Body of pancreas (tissue), 4 donors: ENCODE data around the gene RELL2.

Source experiments
- POLR2A ChIP-seq, 3 donors: fragments of 450-650 bp; IDR thresholded peaks; one replicate each; pipeline ENCODE4 v1.6.1; 2016; ENCODE audit warnings: antibody characterized with exemption in 3 of 3, mild to moderate bottlenecking in 2 of 3
- TF ChIP-seq, protein P1 (sequence below), 7 experiments: fragments of 450-650 bp in 4 of 7; fragments of 200-600 bp in 3 of 7; sonication (generic) in 3 of 7; IDR thresholded peaks; one replicate each; pipeline ENCODE4 v1.5.1; 2016 to 2019; ENCODE audit warnings: antibody characterized with exemption in 7 of 7

DNA sequence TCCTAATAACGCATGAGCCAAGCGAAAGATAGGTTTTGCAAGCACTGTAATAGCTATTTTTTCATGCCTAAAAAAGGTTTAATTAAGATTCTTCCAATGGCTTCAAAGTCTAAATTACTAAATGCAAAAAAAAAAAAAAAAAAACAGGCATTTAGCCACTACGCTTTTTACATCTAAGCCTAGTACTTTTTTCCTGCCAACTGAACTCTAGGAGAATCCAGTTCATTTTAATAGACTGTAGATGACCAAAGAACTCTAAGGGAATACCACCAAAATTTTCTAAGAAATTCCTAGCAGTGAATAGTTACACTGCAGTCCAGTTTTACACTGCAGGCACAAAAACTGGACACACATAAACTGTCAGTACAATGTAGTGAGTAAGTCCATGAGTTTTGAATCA, 27.8 kb upstream of the RELL2 start:
- TF ChIP-seq, protein P1, sequence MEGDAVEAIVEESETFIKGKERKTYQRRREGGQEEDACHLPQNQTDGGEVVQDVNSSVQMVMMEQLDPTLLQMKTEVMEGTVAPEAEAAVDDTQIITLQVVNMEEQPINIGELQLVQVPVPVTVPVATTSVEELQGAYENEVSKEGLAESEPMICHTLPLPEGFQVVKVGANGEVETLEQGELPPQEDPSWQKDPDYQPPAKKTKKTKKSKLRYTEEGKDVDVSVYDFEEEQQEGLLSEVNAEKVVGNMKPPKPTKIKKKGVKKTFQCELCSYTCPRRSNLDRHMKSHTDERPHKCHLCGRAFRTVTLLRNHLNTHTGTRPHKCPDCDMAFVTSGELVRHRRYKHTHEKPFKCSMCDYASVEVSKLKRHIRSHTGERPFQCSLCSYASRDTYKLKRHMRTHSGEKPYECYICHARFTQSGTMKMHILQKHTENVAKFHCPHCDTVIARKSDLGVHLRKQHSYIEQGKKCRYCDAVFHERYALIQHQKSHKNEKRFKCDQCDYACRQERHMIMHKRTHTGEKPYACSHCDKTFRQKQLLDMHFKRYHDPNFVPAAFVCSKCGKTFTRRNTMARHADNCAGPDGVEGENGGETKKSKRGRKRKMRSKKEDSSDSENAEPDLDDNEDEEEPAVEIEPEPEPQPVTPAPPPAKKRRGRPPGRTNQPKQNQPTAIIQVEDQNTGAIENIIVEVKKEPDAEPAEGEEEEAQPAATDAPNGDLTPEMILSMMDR (IDR thresholded peaks at IDR 0.05): no peak
- no peak for TF ChIP-seq POLR2A (IDR thresholded peaks at IDR 0.05)
